Testis (tissue), 3 donors: ENCODE data around the gene SMAP1. TPM values are rescaled to one million over a fixed set of nuclear protein-coding genes. Genes with fewer than 3 reads are reported as not detected.

ENCODE experiments used
- DNase-seq: peaks from one replicate; pipeline ENCODE4 v3.0.0-alpha.2; 2019
- H3K27ac ChIP-seq, 2 donors: fragments of 200-600 bp; sonication (generic); one replicate each; pipeline ENCODE4 v1.5.1; 2019
- H3K27me3 ChIP-seq: fragments of 200-600 bp; sonication (generic); one replicate; pipeline ENCODE4 v1.5.1; 2019
- H3K36me3 ChIP-seq: fragments of 200-600 bp; sonication (generic); one replicate; pipeline ENCODE4 v1.5.1; 2017; ENCODE audit warnings: low read depth; ENCODE audit errors: missing control alignments
- H3K4me1 ChIP-seq: fragments of 200-600 bp; sonication (generic); one replicate; pipeline ENCODE4 v1.5.1; 2019
- H3K4me3 ChIP-seq, 2 donors: fragments of 200-600 bp; sonication (generic); one replicate each; pipeline ENCODE4 v1.5.1; 2017 to 2019
- H3K9me3 ChIP-seq: fragments of 200-600 bp; sonication (generic); one replicate; pipeline ENCODE4 v1.5.1; 2017
- POLR2A ChIP-seq: fragments of 450-650 bp; IDR thresholded peaks from one replicate; pipeline ENCODE4 v1.6.1; 2017; ENCODE audit warnings: antibody characterized with exemption, mild to moderate bottlenecking, moderate library complexity
- WGBS, 2 donors: methylation state at CpG; one replicate each; pipeline ENCODE4 v1.1.5; 2018; 5-methylcytosine and 5-hydroxymethylcytosine counted together
- intact Hi-C: fragments of 100-400 bp; cut with DNase I; formaldehyde crosslinking; loops from one replicate; pipeline ENCODE4 v1.15.1; 2023; ENCODE audit warnings: low total_unique reads
- polyA plus RNA-seq: library from polyadenylated mRNA; stranded (reverse); fragments of 350-450 nt; fragmentation: Illumina TruSeq; extraction: RNeasy Lipid Tissue Mini Kit (QIAGEN cat#74804); gene quantifications from one replicate; pipeline ENCODE4 v1.2.3, GENCODE V29; 2014; ENCODE audit warnings: low read depth, low replicate concordance; ENCODE audit not compliant: insufficient read depth
- total RNA-seq, 2 donors: library from RNA; depleted of rRNA; stranded (reverse); fragments of >200 nt; gene quantifications; one replicate each; pipeline ENCODE4 v1.2.3, GENCODE V29; 2016
- TF ChIP-seq, protein P1 (sequence below), 3 experiments: fragments of 450-650 bp in 2 of 3; fragments of 200-600 bp in 1 of 3; sonication (generic) in 1 of 3; IDR thresholded peaks; one replicate each; pipeline ENCODE4 v1.5.1; 2016 to 2019; ENCODE audit warnings: antibody characterized with exemption in 3 of 3, mild to moderate bottlenecking in 2 of 3, moderate library complexity in 1 of 3

Gene SMAP1
- total and polyA plus RNA-seq, 3 donors from 2014 or later = 36.1 to 43.3 (median 41.6) TPM

DNA sequence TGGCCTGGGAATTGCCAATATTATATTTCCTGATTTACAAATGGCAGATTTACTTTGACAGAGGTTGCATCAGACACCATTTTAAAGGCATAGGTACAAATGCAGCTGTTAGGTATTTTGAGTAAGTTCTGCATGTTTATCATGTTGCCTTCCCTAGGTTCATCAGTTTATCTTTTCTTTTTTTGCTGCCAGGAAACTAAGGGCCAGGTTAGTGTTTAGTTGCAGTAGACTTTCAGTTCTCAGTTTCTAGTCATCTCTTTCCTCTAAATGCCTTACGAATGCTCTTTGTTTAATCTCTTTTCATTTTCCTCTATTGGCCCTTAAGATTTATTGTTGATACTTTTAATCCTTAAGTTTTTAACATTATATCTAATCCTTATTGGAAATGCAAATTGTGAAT is 129.9 kb downstream of the SMAP1 start:
- no peak overlapping the region for H3K4me3 ChIP-seq
- WGBS, 2 donors = 74 to 96% methylated on average over 1 of the region's 1 CpG
- no peaks in the 10 kb centered on the region for H3K27me3 ChIP-seq
- H3K27ac ChIP-seq = no peak overlapping the region
- intact Hi-C loops = no loop called here
- no peak for DNase-seq
- TF ChIP-seq POLR2A = no peak
- TF ChIP-seq, protein P1, sequence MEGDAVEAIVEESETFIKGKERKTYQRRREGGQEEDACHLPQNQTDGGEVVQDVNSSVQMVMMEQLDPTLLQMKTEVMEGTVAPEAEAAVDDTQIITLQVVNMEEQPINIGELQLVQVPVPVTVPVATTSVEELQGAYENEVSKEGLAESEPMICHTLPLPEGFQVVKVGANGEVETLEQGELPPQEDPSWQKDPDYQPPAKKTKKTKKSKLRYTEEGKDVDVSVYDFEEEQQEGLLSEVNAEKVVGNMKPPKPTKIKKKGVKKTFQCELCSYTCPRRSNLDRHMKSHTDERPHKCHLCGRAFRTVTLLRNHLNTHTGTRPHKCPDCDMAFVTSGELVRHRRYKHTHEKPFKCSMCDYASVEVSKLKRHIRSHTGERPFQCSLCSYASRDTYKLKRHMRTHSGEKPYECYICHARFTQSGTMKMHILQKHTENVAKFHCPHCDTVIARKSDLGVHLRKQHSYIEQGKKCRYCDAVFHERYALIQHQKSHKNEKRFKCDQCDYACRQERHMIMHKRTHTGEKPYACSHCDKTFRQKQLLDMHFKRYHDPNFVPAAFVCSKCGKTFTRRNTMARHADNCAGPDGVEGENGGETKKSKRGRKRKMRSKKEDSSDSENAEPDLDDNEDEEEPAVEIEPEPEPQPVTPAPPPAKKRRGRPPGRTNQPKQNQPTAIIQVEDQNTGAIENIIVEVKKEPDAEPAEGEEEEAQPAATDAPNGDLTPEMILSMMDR (IDR thresholded peaks at IDR 0.05) = no peak
- H3K4me1 ChIP-seq = no peaks in the 10 kb centered on the region
- no peaks in the 10 kb centered on the region for H3K36me3 ChIP-seq
- no peaks in the 10 kb centered on the region for H3K9me3 ChIP-seq

- H3K4me1 ChIP-seq = no peaks in the 10 kb centered on the region
- DNase-seq = no peak
- TF ChIP-seq POLR2A = no peak
- TF ChIP-seq, protein P1 (IDR thresholded peaks at IDR 0.05) = no peak
- no peaks in the 10 kb centered on the region for H3K27me3 ChIP-seq
- H3K4me3 ChIP-seq = no peak overlapping the region
- intact Hi-C loops = no loop called here
- no peak overlapping the region for H3K27ac ChIP-seq
- 96% methylated on average over 10 to 11 of the region's 11 CpGs for WGBS, 2 donors
- H3K36me3 ChIP-seq = no peaks in the 10 kb centered on the region
- no peaks in the 10 kb centered on the region for H3K9me3 ChIP-seq
Observed at GRCh38 chr6:70806086-70806485, 138.4 kb downstream of the SMAP1 start.

- Histone ChIP-seq H3K27me3 (no peaks in the 10 kb centered on the region), H3K4me1 (no peaks in the 10 kb centered on the region), H3K27ac (no peak overlapping the region), H3K36me3 (no peaks in the 10 kb centered on the region), H3K4me3 (no peak overlapping the region), H3K9me3 (no peaks in the 10 kb centered on the region)
- WGBS, 2 donors = 91 to 96% methylated on average over 6 of the region's 6 CpGs
- intact Hi-C loops = no loop called here
- no peak for TF ChIP-seq POLR2A
- TF ChIP-seq, protein P1 (IDR thresholded peaks at IDR 0.05) = no peak
- no peak for DNase-seq
Observed at GRCh38 chr6:70811788-70812187, 144.1 kb downstream of the SMAP1 start.

GRCh38 chr6:70813885-70814284 is 146.2 kb downstream of the SMAP1 start:
- Histone ChIP-seq H3K4me3 (no peak overlapping the region), H3K4me1 (no peaks in the 10 kb centered on the region), H3K9me3 (no peaks in the 10 kb centered on the region), H3K27me3 (no peaks in the 10 kb centered on the region), H3K36me3 (no peaks in the 10 kb centered on the region), H3K27ac (no peak overlapping the region)
- no peak for DNase-seq
- intact Hi-C loops = no loop called here
- TF ChIP-seq POLR2A = no peak
- TF ChIP-seq, protein P1 (IDR thresholded peaks at IDR 0.05) = no peak
- 69 to 85% methylated on average over 3 of the region's 3 CpGs for WGBS, 2 donors

DNA sequence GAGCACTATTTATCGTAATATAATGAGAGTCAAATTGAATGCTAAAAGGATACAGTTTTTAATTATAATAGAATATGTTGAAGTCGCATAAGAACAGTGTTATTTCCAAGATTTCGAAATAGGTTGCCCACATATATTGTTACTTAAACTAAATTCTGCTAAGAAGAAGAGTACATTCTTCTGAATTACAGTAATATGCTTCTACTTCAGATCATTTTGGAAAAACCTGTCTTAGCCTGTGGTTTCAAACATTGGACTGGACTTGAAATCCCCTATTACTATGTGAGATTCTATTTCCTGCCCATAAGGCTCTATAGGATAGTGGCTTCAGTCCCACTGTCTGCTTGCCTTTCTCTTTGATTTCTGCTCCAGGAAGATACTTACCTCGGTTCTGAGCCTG is 152.0 kb downstream of the SMAP1 start:
- Histone ChIP-seq H3K4me1 (no peaks in the 10 kb centered on the region), H3K4me3 (no peak overlapping the region), H3K27me3 (no peaks in the 10 kb centered on the region), H3K9me3 (no peaks in the 10 kb centered on the region), H3K36me3 (no peaks in the 10 kb centered on the region), H3K27ac (no peak overlapping the region)
- DNase-seq = no peak
- WGBS, 2 donors = 88 to 92% methylated on average over 4 of the region's 4 CpGs
- intact Hi-C loops = no loop called here
- TF ChIP-seq POLR2A = no peak
- TF ChIP-seq, protein P1 (IDR thresholded peaks at IDR 0.05) = no peak
